Measurements from ENCODE around the gene TAX1BP1.
A peak's percentile ranks its signal among the peaks of the same experiment; 100 is the strongest.

Gene TAX1BP1

GRCh38 chr7:27739909-27740448 is at the start of gene TAX1BP1:
Gene TAX1BP1 (plus strand): TSS chr7:27740162. CDS start chr7:27748525, 8,363 bp downstream.
- peak; percentile 77 for DNase-seq (ENCODE audit: low read depth, low spot score)

GRCh38 chr7:27690649-27691048 is 49.3 kb upstream of the TAX1BP1 start:
- DNase-seq (ENCODE audit: low read depth, low spot score), result no peak

GRCh38 chr7:27693794-27694193 is 46.2 kb upstream of the TAX1BP1 start:
- DNase-seq (ENCODE audit: low read depth, low spot score), result no peak

- no peak for DNase-seq (ENCODE audit: low read depth, low spot score)
Measured at GRCh38 chr7:27695096-27695495, 44.9 kb upstream of the TAX1BP1 start.

GRCh38 chr7:27697861-27698430 is 42.0 kb upstream of the TAX1BP1 start:
- DNase-seq (ENCODE audit: low read depth, low spot score), result no peak

- no peak for DNase-seq (ENCODE audit: low read depth, low spot score)
Measured at GRCh38 chr7:27699751-27700150, 40.2 kb upstream of the TAX1BP1 start.

DNA sequence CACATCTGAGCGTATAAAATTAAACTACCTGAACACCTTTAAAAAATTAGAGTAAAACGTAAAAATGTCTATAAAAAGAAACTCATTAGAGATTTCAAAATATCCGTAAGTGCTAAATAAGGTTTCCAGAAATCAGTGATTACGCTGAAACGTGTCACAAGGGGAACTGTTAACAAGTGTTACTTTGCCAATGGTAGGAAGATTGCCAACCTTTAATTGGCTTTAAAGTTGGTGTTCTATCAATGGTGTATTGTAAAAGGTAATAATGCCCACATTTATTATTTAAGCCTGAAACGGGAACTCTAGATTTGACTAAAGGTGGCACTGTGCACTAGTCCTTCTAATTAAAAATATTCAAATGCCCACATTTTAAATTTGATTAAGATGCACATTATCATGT is 39.5 kb upstream of the TAX1BP1 start:
- no peak for DNase-seq (ENCODE audit: low read depth, low spot score)

- DNase-seq (ENCODE audit: low read depth, low spot score), result no peak
Measured at GRCh38 chr7:27703181-27703580, 36.8 kb upstream of the TAX1BP1 start.

DNA sequence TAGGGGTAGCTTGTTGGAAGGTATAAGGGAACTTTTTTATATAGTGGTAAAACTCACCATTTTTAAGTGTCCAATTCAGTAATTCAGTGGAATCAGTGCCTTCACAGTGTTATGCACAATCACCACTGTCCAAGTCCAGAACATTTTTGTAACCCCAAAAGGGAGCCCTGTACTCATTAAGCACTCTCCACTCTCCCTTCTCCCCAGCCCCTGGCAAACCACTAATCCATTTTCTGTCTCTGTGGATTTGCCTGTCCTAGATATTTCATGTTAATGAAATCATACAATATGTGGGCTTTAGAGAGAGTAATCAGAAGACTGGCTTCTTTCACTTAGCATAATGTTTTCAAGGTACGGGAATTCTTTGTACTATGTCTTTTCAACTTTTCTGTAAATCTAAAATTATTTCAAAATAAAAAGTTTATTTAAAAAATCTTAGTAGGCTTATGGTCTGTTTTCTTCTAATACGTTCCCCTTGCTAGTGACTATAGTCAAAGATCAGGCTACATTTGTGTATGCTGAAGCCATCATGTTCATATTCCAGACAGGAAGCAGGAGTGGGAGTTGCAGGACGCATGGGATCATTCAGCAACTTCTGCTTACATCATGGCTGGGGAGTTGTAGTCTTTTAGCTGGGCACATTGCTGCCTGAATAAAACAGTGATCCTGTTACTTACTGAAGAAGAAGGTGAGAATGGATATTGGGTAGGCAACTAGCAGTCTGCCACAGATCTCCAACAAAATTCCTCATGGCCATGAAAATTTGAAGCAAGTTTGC is 35.4 kb upstream of the TAX1BP1 start:
- DNase-seq (ENCODE audit: low read depth, low spot score), result no peak

DNA sequence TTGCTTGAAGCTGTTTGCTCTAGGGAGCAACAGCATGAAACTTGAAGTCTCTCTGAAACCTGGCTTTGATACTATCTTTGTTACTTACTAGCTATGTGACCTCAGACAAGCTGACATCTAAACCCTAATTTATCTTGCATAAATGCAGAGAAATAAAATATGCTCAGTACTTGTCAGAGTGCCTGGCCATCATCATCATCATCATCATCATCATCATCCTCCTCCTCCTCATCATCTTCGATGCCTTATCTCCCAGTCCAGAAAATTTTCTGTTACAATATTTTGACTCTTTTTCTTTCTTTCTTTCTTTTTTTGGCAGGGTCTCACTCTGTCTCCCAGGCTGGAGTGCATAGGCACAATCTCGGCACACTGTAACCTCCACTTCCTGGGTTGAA is 34.8 kb upstream of the TAX1BP1 start:
- no peak for DNase-seq (ENCODE audit: low read depth, low spot score)

GRCh38 chr7:27708485-27708884 is 31.5 kb upstream of the TAX1BP1 start:
- DNase-seq (ENCODE audit: low read depth, low spot score), result no peak

- peak; percentile 39 for DNase-seq (ENCODE audit: low read depth, low spot score)
Measured at GRCh38 chr7:27709137-27710075, 30.6 kb upstream of the TAX1BP1 start.

DNA sequence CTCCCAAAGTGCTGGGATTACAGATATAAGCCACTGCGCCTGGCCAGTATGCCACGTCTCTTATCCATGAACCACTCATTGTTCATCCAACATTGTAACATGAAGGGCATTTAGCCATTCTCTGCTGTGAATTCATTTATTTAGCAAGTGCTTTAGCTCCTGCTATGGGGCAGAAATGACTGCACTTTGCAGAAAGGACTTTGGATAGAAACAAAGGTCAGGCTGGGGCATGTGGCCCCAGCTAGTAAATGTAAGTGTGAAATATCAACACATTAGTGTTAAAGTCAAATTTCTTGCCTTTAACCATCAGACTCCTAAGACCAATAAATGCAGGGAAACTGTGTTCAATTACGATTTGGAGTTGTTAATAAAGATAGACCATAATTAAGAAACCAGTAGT is 27.7 kb upstream of the TAX1BP1 start:
- DNase-seq (ENCODE audit: low read depth, low spot score), result no peak

GRCh38 chr7:27714831-27715444 is 25.0 kb upstream of the TAX1BP1 start:
- peak; percentile 41 for DNase-seq (ENCODE audit: low read depth, low spot score)

DNA sequence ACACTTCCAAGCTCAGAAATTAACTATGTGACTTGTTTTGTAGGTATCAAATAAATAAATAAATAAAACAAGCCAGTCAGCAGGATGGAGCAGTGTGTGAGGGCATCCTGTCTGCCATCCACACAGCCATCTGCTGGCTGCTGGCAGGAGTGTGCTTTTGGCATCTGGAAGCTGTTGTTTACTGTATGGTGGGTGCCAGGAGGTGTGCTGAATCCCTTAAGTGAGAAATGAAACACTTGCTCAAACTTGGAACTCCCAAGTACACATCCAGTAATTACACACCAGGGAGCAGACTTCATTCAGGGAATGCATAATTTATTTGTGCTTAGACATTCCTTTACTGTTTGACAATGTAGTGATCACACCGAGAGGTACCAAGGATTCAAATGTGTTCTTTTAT is 16.9 kb upstream of the TAX1BP1 start:
- DNase-seq (ENCODE audit: low read depth, low spot score), result no peak

DNA sequence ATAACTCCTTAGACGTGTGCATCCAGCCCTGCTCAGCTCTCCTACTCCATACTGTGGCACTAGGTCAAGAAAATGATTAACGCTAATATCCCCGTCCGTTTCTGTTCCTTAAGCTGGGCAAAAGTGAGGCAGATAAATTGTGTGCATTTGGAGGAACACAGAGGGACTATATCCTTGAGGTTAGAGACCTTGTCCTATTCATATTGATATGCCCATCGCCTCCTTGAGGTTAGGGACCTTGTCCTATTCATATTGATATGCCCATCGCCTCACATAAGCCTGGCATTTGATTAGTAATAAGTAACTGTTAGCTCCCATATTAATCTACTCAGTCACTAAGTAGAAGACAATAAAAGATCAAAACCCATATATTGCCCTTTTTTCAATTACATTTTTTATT is 12.9 kb upstream of the TAX1BP1 start:
- DNase-seq (ENCODE audit: low read depth, low spot score), result no peak

DNA sequence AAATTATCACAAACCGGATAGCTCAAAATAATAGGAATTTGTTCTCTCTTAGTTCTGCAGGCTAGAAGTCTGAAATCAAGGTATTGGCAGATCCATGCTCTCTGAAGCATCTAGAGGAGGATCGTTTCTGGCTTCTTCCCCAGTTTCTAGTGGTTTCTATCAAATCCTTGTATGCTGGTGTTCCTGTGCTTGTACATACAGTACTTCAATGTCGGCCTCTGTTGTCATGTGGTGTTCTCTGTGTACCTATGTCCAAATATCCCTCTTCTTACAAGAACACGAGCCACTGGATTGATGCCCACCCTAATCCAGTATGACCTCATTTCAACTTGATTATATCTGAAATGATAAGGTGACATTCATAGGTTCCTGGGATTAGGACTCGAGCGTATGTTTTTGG is 9.8 kb upstream of the TAX1BP1 start:
- no peak for DNase-seq (ENCODE audit: low read depth, low spot score)

GRCh38 chr7:27734583-27734982 is 5.4 kb upstream of the TAX1BP1 start:
- no peak for DNase-seq (ENCODE audit: low read depth, low spot score)

- DNase-seq (ENCODE audit: low read depth, low spot score), result no peak
Measured at GRCh38 chr7:27735165-27735564, 4.8 kb upstream of the TAX1BP1 start.

DNA sequence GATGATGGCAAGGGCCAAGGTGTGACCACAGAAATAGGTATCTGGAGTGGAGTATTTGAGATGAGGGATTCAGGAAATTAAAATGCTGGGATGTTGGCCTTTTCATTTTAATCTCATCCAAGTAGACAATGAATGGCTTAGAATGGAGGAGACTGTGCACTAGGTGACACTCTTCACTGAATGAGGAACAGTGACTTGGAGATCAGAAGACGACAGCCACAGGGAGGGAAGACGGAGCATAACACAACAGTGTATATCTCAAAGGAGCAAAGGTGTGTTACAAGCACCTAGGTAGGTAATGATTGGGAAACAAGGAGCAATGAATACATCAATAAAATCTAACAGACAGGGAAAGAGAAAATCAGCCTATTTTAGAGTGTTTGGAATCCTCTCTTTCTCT is 4.1 kb upstream of the TAX1BP1 start:
- DNase-seq (ENCODE audit: low read depth, low spot score), result no peak

GRCh38 chr7:27737178-27737577 is 2.8 kb upstream of the TAX1BP1 start:
- no peak for DNase-seq (ENCODE audit: low read depth, low spot score)

DNA sequence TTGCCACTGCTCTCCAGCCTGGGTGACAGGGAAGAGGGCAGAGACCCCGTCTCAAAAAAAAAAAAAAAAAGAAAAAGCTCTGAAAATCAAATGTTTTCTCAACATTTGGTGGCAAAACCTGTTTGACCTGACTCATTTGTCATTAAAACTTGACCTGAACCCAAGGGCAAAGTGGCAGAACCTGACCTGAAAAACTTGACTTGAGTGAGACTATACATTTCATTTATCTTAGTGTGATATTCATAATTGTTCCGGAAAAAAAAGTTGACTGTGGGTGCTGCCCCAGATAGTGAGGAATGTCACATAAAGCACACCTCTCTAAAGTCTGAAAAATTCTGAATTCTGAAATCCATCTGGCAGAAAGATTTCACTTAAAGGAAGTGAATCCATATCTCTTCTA is 2.3 kb upstream of the TAX1BP1 start:
- no peak for DNase-seq (ENCODE audit: low read depth, low spot score)

Measured in brain pericyte (primary cell).